Thyroid gland (tissue), 4 donors: ENCODE results near the gene CTAGE1. TPM values are rescaled to one million over a fixed set of nuclear protein-coding genes. Genes with fewer than 3 reads are reported as not detected.

Experiments used
- DNase-seq, 2 donors: peaks; one replicate each; pipeline ENCODE4 v3.0.0-alpha.2; 2019
- H3K27ac ChIP-seq, 3 donors: fragments of 200-600 bp; sonication (generic); 1 replicate in 2 of 3; 2 replicates in 1 of 3; pipeline ENCODE4 v1.5.1; 2016 to 2019; ENCODE audit warnings: mild to moderate bottlenecking in 1 of 3, moderate library complexity in 1 of 3
- H3K27me3 ChIP-seq: fragments of 200-600 bp; sonication (generic); one replicate; pipeline ENCODE4 v1.5.1; 2019
- H3K36me3 ChIP-seq, 2 donors: fragments of 200-600 bp; sonication (generic); one replicate each; pipeline ENCODE4 v1.5.1; 2016 to 2019
- H3K4me1 ChIP-seq, 2 donors: fragments of 200-600 bp; sonication (generic); one replicate each; pipeline ENCODE4 v1.5.1; 2017 to 2019
- H3K4me3 ChIP-seq, 3 donors: fragments of 200-600 bp; sonication (generic); replicated peaks in 1 of 3; 1 replicate in 2 of 3; 2 replicates in 1 of 3; pipeline ENCODE4 v1.5.1; 2016; ENCODE audit warnings: mild to moderate bottlenecking in 1 of 3
- H3K9me3 ChIP-seq: fragments of 200-600 bp; sonication (generic); one replicate; pipeline ENCODE4 v1.5.1; 2017
- POLR2A ChIP-seq, 2 donors: fragments of 450-650 bp; IDR thresholded peaks; one replicate each; pipeline ENCODE4 v1.6.1; 2017; ENCODE audit warnings: antibody characterized with exemption in 2 of 2, mild to moderate bottlenecking in 2 of 2, moderate library complexity in 1 of 2
- WGBS, 2 donors: methylation state at CpG; one replicate each; pipeline ENCODE4 v1.1.5; 2017; 5-methylcytosine and 5-hydroxymethylcytosine counted together
- intact Hi-C: fragments of 100-400 bp; cut with DNase I; formaldehyde crosslinking; loops from one replicate; pipeline ENCODE4 v1.15.1; 2023
- total RNA-seq, 4 donors: library from RNA; depleted of rRNA; stranded (reverse); fragments of >200 nt; gene quantifications; one replicate each; pipeline ENCODE4 v1.2.3, GENCODE V29; 2016
- TF ChIP-seq, protein P1 (sequence below), 6 experiments: fragments of 200-600 bp in 3 of 6; fragments of 450-650 bp in 3 of 6; sonication (generic) in 3 of 6; IDR thresholded peaks; one replicate each; pipeline ENCODE4 v1.5.1; 2016 to 2019; ENCODE audit warnings: antibody characterized with exemption in 6 of 6, mild to moderate bottlenecking in 2 of 6, inconsistent platforms in 1 of 6, moderate library complexity in 1 of 6

The CTAGE1 gene
- total RNA-seq, 4 donors from 2014 or later: not detected

DNA sequence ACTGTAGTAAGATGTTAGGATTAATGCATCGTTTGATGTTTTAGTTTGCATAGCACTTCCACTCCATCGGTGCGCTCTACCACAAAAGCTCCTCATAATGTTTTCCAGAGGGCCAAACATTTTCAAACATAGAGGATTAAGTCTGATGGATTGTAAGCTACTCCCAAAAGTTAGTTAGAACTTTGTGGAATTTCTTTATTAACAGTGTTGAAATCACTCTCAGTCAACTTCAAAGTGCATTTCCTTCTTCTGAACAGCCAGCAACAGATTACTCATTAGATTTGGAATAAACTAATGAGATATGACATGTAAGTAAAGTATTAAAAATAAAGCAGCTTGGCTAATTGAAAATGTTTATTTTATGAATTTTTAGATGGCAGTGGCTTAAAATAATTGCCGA lies 30.1 kb upstream of the CTAGE1 start:
- H3K9me3 ChIP-seq: no peaks in the 10 kb centered on the region
- H3K4me1 ChIP-seq: no peaks in the 10 kb centered on the region
- no peak overlapping the region for H3K27ac ChIP-seq
- no peak for TF ChIP-seq POLR2A (IDR thresholded peaks at IDR 0.05)
- TF ChIP-seq, protein P1, sequence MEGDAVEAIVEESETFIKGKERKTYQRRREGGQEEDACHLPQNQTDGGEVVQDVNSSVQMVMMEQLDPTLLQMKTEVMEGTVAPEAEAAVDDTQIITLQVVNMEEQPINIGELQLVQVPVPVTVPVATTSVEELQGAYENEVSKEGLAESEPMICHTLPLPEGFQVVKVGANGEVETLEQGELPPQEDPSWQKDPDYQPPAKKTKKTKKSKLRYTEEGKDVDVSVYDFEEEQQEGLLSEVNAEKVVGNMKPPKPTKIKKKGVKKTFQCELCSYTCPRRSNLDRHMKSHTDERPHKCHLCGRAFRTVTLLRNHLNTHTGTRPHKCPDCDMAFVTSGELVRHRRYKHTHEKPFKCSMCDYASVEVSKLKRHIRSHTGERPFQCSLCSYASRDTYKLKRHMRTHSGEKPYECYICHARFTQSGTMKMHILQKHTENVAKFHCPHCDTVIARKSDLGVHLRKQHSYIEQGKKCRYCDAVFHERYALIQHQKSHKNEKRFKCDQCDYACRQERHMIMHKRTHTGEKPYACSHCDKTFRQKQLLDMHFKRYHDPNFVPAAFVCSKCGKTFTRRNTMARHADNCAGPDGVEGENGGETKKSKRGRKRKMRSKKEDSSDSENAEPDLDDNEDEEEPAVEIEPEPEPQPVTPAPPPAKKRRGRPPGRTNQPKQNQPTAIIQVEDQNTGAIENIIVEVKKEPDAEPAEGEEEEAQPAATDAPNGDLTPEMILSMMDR (IDR thresholded peaks at IDR 0.05): no peak
- no peaks in the 10 kb centered on the region for H3K36me3 ChIP-seq
- 52 to 69% methylated on average over 4 of the region's 4 CpGs for WGBS, 2 donors
- intact Hi-C loops: no loop called here
- no peak for DNase-seq
- H3K4me3 ChIP-seq: no peak overlapping the region
- no peaks in the 10 kb centered on the region for H3K27me3 ChIP-seq

DNA sequence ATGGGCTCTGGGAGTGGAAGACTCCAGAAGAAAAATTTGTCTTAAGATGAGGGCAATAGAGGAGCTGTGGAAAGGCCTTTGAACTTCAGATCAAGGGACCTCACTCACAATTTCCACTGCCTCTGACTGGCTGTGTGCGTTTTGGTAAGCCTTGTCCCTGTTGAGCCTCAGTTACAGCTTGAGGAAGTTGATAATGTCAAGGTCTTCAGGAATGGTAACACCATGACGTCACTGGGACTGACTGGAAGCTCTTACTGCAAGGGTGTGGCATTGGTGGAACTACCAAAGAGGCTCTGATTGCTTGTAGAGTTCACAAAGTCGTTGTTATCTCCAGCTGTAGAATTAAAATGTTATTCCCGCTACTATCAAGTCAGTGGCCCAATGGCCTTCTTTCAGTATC lies 29.2 kb upstream of the CTAGE1 start:
- Histone ChIP-seq H3K27ac (no peak overlapping the region), H3K27me3 (no peaks in the 10 kb centered on the region), H3K9me3 (no peaks in the 10 kb centered on the region), H3K36me3 (no peaks in the 10 kb centered on the region), H3K4me3 (no peak overlapping the region), H3K4me1 (no peaks in the 10 kb centered on the region)
- WGBS, 2 donors: 72 to 85% methylated on average over 4 of the region's 4 CpGs
- no peak for TF ChIP-seq POLR2A (IDR thresholded peaks at IDR 0.05)
- TF ChIP-seq, protein P1 (IDR thresholded peaks at IDR 0.05): no peak
- no peak for DNase-seq
- intact Hi-C loops: no loop called here

DNA sequence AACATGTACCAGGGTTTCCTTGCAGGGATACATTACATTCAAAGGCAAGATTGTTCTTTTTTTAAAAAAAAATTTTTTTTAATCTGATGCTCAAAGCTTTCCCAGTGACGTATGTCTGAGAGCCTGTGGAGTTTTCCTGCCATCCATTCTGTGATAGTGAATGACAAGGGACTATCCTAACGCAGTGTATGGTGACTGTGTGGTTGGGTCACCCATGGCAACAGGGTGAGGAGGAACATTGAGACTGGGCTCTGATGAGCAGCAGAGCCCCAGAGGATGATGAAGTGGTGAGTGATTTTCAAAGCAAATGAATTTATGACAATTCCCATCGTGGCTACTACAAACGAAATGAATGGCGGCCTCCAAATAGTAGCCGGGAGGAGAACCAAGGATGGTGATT lies 28.6 kb upstream of the CTAGE1 start:
- TF ChIP-seq, protein P1 (IDR thresholded peaks at IDR 0.05): no peak
- no peak for TF ChIP-seq POLR2A (IDR thresholded peaks at IDR 0.05)
- intact Hi-C loops: no loop called here
- no peaks in the 10 kb centered on the region for H3K36me3 ChIP-seq
- H3K4me1 ChIP-seq: no peaks in the 10 kb centered on the region
- H3K9me3 ChIP-seq: no peaks in the 10 kb centered on the region
- H3K27me3 ChIP-seq: no peaks in the 10 kb centered on the region
- no peak overlapping the region for H3K27ac ChIP-seq
- no peak overlapping the region for H3K4me3 ChIP-seq
- 89 to 96% methylated on average over 6 of the region's 6 CpGs for WGBS, 2 donors
- no peak for DNase-seq

DNA sequence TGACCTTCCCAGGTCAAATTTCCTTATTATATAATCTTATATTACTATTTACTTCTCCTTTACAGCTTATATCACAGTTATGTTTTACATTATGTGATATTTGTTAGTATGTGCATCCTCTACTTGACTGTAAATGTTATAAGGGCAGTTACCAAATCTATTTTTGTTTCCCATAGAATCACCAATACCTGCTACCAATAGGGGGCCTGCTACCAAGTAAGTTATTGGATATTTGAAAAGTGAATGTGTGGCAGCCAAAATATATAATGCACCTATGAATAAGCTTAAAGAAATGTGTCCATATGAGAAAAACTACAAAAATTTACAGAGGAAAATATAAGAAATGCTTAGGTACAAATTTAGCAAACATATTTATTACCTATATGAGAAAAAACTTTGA lies 23.9 kb upstream of the CTAGE1 start:
- no peak overlapping the region for H3K4me3 ChIP-seq
- H3K9me3 ChIP-seq: no peaks in the 10 kb centered on the region
- H3K36me3 ChIP-seq: no peaks in the 10 kb centered on the region
- H3K4me1 ChIP-seq: no peaks in the 10 kb centered on the region
- H3K27me3 ChIP-seq: no peaks in the 10 kb centered on the region
- DNase-seq: no peak
- TF ChIP-seq, protein P1 (IDR thresholded peaks at IDR 0.05): no peak
- TF ChIP-seq POLR2A (IDR thresholded peaks at IDR 0.05): no peak
- no peak overlapping the region for H3K27ac ChIP-seq
- intact Hi-C loops: no loop called here

DNA sequence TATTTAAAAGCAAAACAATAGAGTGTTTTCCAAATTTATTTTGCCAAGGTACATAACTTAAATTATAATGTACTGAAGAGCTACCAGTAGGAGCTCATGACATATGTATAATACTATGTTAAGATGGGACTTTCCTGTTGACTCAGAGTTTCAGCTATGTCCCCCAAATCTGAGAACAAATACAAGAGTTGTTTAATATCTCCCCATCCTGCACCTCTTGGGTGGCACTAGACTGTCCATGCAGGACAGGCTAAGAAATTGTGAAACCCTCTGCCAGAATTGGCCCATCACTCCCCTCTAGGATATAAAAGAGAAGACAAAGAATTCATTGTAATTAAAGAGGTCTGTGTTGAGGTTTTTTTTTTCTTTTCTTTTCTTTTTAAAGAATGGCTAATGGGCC lies 21.7 kb upstream of the CTAGE1 start:
- no peaks in the 10 kb centered on the region for H3K4me1 ChIP-seq
- no peaks in the 10 kb centered on the region for H3K9me3 ChIP-seq
- no peak overlapping the region for H3K27ac ChIP-seq
- H3K36me3 ChIP-seq: no peaks in the 10 kb centered on the region
- intact Hi-C loops: no loop called here
- H3K27me3 ChIP-seq: no peaks in the 10 kb centered on the region
- no peak overlapping the region for H3K4me3 ChIP-seq
- no peak for DNase-seq
- TF ChIP-seq, protein P1 (IDR thresholded peaks at IDR 0.05): no peak
- no peak for TF ChIP-seq POLR2A (IDR thresholded peaks at IDR 0.05)
